Measurements from ENCODE around the gene SRP68.

DNA sequence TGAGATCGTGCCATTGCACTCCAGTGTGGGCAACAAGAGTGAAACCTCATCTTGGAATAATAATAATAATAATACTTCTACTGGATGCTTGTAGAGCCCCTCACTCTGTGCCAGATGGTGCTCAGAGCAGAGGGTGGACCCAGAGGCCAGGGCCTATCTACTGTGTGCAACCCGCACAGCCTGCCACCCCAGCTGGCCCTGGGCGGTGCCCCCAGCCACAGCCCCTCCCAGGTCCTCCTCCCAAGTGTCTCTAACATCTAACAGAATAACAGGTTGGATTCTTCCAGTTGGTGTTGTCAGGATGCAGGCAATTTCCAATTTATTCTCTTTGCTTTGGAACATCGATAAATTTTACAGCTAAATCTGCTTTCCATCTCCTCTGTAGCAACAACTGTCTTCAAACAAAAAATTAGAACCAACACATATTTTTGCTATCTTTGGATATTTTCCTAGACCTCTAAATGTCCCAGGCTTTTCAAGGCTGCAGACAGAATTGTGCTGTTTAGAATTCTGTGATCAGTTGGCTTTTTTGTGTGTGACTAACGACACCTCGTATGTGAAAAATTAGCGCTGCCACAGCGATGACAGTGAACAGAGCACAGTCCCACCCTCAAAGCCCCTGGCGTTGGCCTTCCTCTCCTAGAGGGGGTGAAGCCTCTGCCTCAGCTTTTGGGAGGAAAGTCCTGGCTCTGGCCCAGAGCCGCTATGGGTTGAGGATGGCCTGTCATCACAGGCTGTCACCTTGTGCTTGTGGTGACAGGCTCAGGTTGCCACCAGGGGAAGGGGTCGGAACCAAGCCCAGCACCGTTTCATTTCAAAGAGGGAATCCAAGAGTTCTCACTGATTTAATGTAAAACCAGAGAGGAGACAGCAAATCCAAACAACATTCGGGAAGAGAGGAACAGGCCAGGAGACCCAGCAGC lies 37.6 kb downstream of the SRP68 start:
- TF ChIP-seq RAD21 (conservative IDR thresholded peaks at IDR 0.05 in 1 of 2, IDR thresholded peaks at IDR 0.05 in 1 of 2) (no peak), POLR2AphosphoS2 (conservative IDR thresholded peaks at IDR 0.05; ENCODE audit: low read length) (no peak), POLR2A (IDR thresholded peaks at IDR 0.05; ENCODE audit: low read length) (no peak), EP300 (IDR thresholded peaks at IDR 0.05) (no peak), ZFP36 (IDR thresholded peaks at IDR 0.05; ENCODE audit: borderline replicate concordance, partially characterized antibody) (no peak), CEBPB (IDR thresholded peaks at IDR 0.05) (no peak)
- TF ChIP-seq, protein P1, sequence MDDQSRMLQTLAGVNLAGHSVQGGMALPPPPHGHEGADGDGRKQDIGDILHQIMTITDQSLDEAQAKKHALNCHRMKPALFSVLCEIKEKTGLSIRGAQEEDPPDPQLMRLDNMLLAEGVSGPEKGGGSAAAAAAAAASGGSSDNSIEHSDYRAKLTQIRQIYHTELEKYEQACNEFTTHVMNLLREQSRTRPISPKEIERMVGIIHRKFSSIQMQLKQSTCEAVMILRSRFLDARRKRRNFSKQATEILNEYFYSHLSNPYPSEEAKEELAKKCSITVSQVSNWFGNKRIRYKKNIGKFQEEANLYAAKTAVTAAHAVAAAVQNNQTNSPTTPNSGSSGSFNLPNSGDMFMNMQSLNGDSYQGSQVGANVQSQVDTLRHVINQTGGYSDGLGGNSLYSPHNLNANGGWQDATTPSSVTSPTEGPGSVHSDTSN (IDR thresholded peaks at IDR 0.05) = no peak

Measured in A549 (cell line).